Thyroid gland (tissue), 4 donors: ENCODE results near the gene TLE5. TPM values are rescaled to one million over a fixed set of nuclear protein-coding genes. Genes with fewer than 3 reads are reported as not detected.
"Not testable (repeated sequence)": the region's sequence is repeated elsewhere in the genome, so short reads cannot be mapped to it uniquely, and the experiment has no call there.

Experiments used
- DNase-seq, 2 donors: peaks; one replicate each; pipeline ENCODE4 v3.0.0-alpha.2; 2019
- H3K27ac ChIP-seq, 3 donors: fragments of 200-600 bp; sonication (generic); 1 replicate in 2 of 3; 2 replicates in 1 of 3; pipeline ENCODE4 v1.5.1; 2016 to 2019; ENCODE audit warnings: mild to moderate bottlenecking in 1 of 3, moderate library complexity in 1 of 3
- H3K27me3 ChIP-seq: fragments of 200-600 bp; sonication (generic); one replicate; pipeline ENCODE4 v1.5.1; 2019
- H3K36me3 ChIP-seq, 2 donors: fragments of 200-600 bp; sonication (generic); one replicate each; pipeline ENCODE4 v1.5.1; 2016 to 2019
- H3K4me1 ChIP-seq, 2 donors: fragments of 200-600 bp; sonication (generic); one replicate each; pipeline ENCODE4 v1.5.1; 2017 to 2019
- H3K4me3 ChIP-seq, 3 donors: fragments of 200-600 bp; sonication (generic); replicated peaks in 1 of 3; 1 replicate in 2 of 3; 2 replicates in 1 of 3; pipeline ENCODE4 v1.5.1; 2016; ENCODE audit warnings: mild to moderate bottlenecking in 1 of 3
- H3K9me3 ChIP-seq: fragments of 200-600 bp; sonication (generic); one replicate; pipeline ENCODE4 v1.5.1; 2017
- CTCF ChIP-seq, 6 experiments: fragments of 200-600 bp in 3 of 6; fragments of 450-650 bp in 3 of 6; sonication (generic) in 3 of 6; IDR thresholded peaks; one replicate each; pipeline ENCODE4 v1.5.1; 2016 to 2019; ENCODE audit warnings: antibody characterized with exemption in 6 of 6, mild to moderate bottlenecking in 2 of 6, inconsistent platforms in 1 of 6, moderate library complexity in 1 of 6
- POLR2A ChIP-seq, 2 donors: fragments of 450-650 bp; IDR thresholded peaks; one replicate each; pipeline ENCODE4 v1.6.1; 2017; ENCODE audit warnings: antibody characterized with exemption in 2 of 2, mild to moderate bottlenecking in 2 of 2, moderate library complexity in 1 of 2
- WGBS, 2 donors: methylation state at CpG; one replicate each; pipeline ENCODE4 v1.1.5; 2017; 5-methylcytosine and 5-hydroxymethylcytosine counted together
- intact Hi-C: fragments of 100-400 bp; cut with DNase I; formaldehyde crosslinking; loops from one replicate; pipeline ENCODE4 v1.15.1; 2023
- total RNA-seq, 4 donors: library from RNA; depleted of rRNA; stranded (reverse); fragments of >200 nt; gene quantifications; one replicate each; pipeline ENCODE4 v1.2.3, GENCODE V29; 2016

Gene TLE5
- total RNA-seq, 4 donors from 2014 or later: 398 to 892 (median 498) TPM

GRCh38 chr19:3095441-3096191 lies 33.3 kb upstream of the TLE5 start:
- no peaks in the 10 kb centered on the region for H3K9me3 ChIP-seq
- 6 to 14% methylated on average over 14 to 23 of the region's 31 CpGs for WGBS, 2 donors
- peak overlapping the region in 2 of 3 donors; percentile 39 to 85 for H3K27ac ChIP-seq
- DNase-seq: peak; percentile 33 to 35
- H3K4me1 ChIP-seq: peaks cover 40 to 45% of the 10 kb centered on the region in 2 donors
- intact Hi-C loops: no loop called here
- no peaks in the 10 kb centered on the region for H3K36me3 ChIP-seq
- no peaks in the 10 kb centered on the region for H3K27me3 ChIP-seq
- H3K4me3 ChIP-seq: peak overlapping the region; percentile 58 to 94 (median 79)
- TF ChIP-seq CTCF (IDR thresholded peaks at IDR 0.05): no peak
- no peak for TF ChIP-seq POLR2A (IDR thresholded peaks at IDR 0.05)

- Histone ChIP-seq H3K9me3 (no peaks in the 10 kb centered on the region), H3K4me1 (peaks cover 40 to 45% of the 10 kb centered on the region in 2 donors), H3K4me3 (peak overlapping the region; percentile 58 to 94 (median 79)), H3K27ac (peak overlapping the region in 2 of 3 donors; percentile 39 to 85), H3K36me3 (no peaks in the 10 kb centered on the region), H3K27me3 (no peaks in the 10 kb centered on the region)
- no peak for TF ChIP-seq POLR2A (IDR thresholded peaks at IDR 0.05)
- no peak for TF ChIP-seq CTCF (IDR thresholded peaks at IDR 0.05)
- 1 to 7% methylated on average over 4 to 38 of the region's 57 CpGs for WGBS, 2 donors
- peak; percentile 28 to 32 for DNase-seq
- intact Hi-C loops: no loop called here
These were observed 32.5 kb upstream of the TLE5 start for GRCh38 chr19:3094601-3095440.

- H3K9me3 ChIP-seq, intact Hi-C loops, DNase-seq, H3K4me3 ChIP-seq, H3K36me3 ChIP-seq, H3K27ac ChIP-seq, H3K4me1 ChIP-seq, H3K27me3 ChIP-seq: not testable (repeated sequence)
- WGBS, 2 donors: 82 to 85% methylated on average over 6 to 7 of the region's 7 CpGs
These were observed 27.1 kb upstream of the TLE5 start for GRCh38 chr19:3089299-3089855.

GRCh38 chr19:3087769-3088168 lies 25.5 kb upstream of the TLE5 start:
- Histone ChIP-seq H3K9me3 (no peaks in the 10 kb centered on the region), H3K36me3 (no peaks in the 10 kb centered on the region), H3K4me3 (no peak overlapping the region), H3K27me3 (no peaks in the 10 kb centered on the region), H3K27ac (no peak overlapping the region), H3K4me1 (no peaks in the 10 kb centered on the region)
- no peak for TF ChIP-seq CTCF (IDR thresholded peaks at IDR 0.05)
- TF ChIP-seq POLR2A (IDR thresholded peaks at IDR 0.05): no peak
- 86 to 87% methylated on average over 10 of the region's 10 CpGs for WGBS, 2 donors
- intact Hi-C loops: no loop called here
- no peak for DNase-seq

GRCh38 chr19:3084943-3085342 lies 22.6 kb upstream of the TLE5 start:
- Histone ChIP-seq H3K27ac (no peak overlapping the region), H3K9me3 (no peaks in the 10 kb centered on the region), H3K4me1 (peaks cover 0 to 9% of the 10 kb centered on the region in 2 donors), H3K36me3 (no peaks in the 10 kb centered on the region), H3K27me3 (no peaks in the 10 kb centered on the region), H3K4me3 (no peak overlapping the region)
- no peak for DNase-seq
- intact Hi-C loops: no loop called here
- TF ChIP-seq POLR2A (IDR thresholded peaks at IDR 0.05) (no peak), CTCF (IDR thresholded peaks at IDR 0.05) (no peak)
- 80 to 86% methylated on average over 10 of the region's 10 CpGs for whole genome bisulfite sequencing, 2 donors
